T-helper 2 cell (primary cell): ENCODE measurements around the gene DCDC1.
A peak's percentile ranks its signal among the peaks of the same experiment; 100 is the strongest.

Experiments
- DNase-seq, 5 experiments: peaks; one replicate each; pipeline versions ENCODE4 v3.0.0 to v3.0.0-alpha.2; 2012 to 2022

Gene DCDC1

GRCh38 chr11:31233425-31233824 is 136.1 kb downstream of the DCDC1 start:
- no peak for DNase-seq

GRCh38 chr11:31231601-31232000 is 137.9 kb downstream of the DCDC1 start:
- no peak for DNase-seq

- no peak for DNase-seq
These were observed 150.7 kb downstream of the DCDC1 start for GRCh38 chr11:31218847-31219246.

- no peak for DNase-seq
These were observed 155.2 kb downstream of the DCDC1 start for GRCh38 chr11:31214372-31214771.

- no peak for DNase-seq
These were observed 170.2 kb downstream of the DCDC1 start for GRCh38 chr11:31199378-31199777.

GRCh38 chr11:31173926-31174680 is 195.4 kb downstream of the DCDC1 start:
- DNase-seq: no peak

- DNase-seq: no peak
These were observed 208.8 kb downstream of the DCDC1 start for GRCh38 chr11:31160504-31161422.

GRCh38 chr11:31150841-31151240 is 218.7 kb downstream of the DCDC1 start:
- no peak for DNase-seq

- DNase-seq: no peak
These were observed 219.5 kb downstream of the DCDC1 start for GRCh38 chr11:31150011-31150410.

- no peak for DNase-seq
These were observed 227.8 kb downstream of the DCDC1 start for GRCh38 chr11:31141789-31142188.

DNA sequence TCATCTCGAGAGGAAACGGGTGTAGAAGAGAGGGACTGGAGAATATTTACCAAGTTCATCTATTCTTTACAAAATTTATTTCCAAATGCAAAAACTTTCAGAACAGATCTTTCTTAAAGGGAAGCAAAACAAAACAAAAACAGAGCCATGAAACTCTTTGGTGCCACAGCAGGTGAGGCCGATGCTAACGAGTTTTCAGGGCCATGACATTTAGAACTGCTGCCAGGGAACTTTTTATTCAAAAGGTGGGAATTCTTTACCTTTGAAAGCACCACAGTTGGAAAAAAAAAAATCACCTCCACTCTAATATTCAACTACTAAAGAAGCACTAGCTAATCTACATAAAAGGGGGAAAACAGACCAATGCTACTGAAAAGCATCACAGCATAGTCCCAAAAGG is 230.1 kb downstream of the DCDC1 start:
- DNase-seq: no peak

- DNase-seq: no peak
These were observed 236.8 kb downstream of the DCDC1 start for GRCh38 chr11:31132531-31133421.

- DNase-seq: no peak
These were observed 237.8 kb downstream of the DCDC1 start for GRCh38 chr11:31131760-31132159.

DNA sequence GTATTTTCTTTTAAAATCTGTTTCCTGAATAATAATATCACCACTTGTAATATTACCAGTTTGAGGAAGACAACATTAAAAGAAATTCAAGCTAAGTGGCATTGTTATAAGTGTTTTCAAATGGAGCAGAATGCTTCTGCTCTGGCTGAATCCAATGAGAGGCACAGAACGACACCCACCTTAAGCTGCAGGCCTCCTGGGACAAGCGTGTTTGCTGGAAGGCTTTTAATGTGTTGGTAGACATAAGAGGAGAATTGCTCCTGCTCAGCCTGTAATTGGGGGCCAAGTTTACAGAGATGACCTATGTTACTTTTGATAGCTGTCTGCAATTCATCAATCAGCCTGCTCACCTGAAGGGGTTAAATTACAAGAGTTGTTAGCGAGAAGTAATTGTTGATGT is 242.2 kb downstream of the DCDC1 start:
- no peak for DNase-seq

GRCh38 chr11:31120428-31120827 is 249.1 kb downstream of the DCDC1 start:
- no peak for DNase-seq

DNA sequence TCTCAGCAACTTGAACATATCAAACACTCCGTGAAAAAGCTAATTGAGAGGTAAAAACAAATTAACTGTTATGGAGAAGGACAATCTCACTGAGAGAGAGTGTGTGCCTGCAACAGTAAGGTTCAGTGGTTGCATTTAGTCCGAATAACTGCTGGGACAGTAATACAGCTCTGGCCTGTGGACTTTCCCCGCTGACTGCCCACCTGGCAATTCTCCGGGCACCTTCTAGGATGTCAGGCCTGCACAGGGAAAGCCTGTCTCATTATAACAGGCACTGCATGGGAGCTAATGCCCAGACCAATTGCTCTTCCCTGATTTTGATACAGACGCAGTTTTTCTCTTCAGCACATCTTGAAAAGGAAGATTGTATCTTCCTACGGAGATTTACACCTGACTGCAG is 251.0 kb downstream of the DCDC1 start:
- no peak for DNase-seq

- DNase-seq: no peak
These were observed 252.5 kb downstream of the DCDC1 start for GRCh38 chr11:31117038-31117437.

GRCh38 chr11:31114442-31114841 is 255.1 kb downstream of the DCDC1 start:
- DNase-seq: no peak

- DNase-seq: no peak
These were observed 258.7 kb downstream of the DCDC1 start for GRCh38 chr11:31110830-31111229.

GRCh38 chr11:31109446-31109845 is 260.1 kb downstream of the DCDC1 start:
- no peak for DNase-seq

DNA sequence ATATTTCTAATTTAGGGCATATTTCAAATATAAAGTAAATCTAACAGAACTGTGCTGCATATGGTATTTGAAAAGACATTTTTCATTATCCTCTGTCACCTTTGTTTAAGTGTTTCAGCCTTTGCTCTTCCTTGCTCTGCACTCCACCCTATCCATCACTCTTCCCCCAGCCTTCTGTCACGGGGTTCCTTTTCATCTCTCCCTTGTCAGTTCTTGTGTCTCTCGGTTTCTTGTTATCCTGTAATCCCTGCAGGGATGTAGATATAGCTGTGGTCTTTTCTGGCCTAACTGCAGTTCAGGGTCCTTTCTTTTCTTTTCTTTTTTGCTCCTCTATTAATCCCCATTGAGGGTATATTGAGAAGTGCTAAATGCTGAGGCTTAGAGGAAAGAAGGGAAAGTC is 261.9 kb downstream of the DCDC1 start:
- DNase-seq: no peak

DNA sequence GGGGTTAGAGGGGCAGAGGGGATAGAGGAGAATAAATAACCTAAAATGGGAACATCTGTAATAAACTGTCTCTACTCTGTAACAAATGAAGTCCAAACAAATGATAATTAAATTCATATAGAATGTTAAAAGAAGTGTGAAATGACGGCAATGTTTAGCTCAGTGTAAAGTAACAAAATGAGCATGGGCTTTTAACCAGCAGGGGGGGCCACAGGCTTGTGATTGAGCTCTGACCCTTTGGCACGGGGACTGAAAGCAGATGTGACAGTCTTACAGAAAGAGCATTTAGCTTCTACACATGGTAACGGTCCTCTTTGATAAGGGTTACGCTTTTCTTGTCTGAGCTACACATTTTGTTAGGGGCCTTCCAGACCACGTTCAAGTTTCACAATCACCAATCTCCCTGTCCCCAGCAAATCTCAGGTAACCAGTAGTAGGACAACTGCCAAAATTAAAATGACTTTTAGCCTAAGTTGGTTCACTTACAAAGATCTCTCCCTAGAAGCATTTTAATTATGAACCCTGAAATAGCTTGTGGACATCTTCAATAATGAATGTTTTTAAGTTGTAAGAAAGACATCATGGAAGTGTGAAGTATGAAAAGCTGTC is 262.5 kb downstream of the DCDC1 start:
- peak in 3 of 5 experiments; percentile 1 to 29 (median 21) for DNase-seq
